Measurements from ENCODE around the gene LIPM. TPM values are rescaled to one million over a fixed set of nuclear protein-coding genes. Genes with fewer than 3 reads are reported as not detected.

Gene LIPM
- total RNA-seq, 1 donor from 2014 or later = not detected

GRCh38 chr10:88830643-88831268, 28.2 kb downstream of the LIPM start:
- H3K36me3 ChIP-seq (ENCODE audit: control insufficient read depth, insufficient read depth, low read length) = no peaks in the 10 kb centered on the region
- no peak for FAIRE-seq
- DNase-seq (ENCODE audit: low read depth) = no peak
- no peak for TF ChIP-seq CTCF (IDR thresholded peaks at IDR 0.05; ENCODE audit: insufficient read depth, low read length, severe bottlenecking)
- H3K4me3 ChIP-seq (ENCODE audit: low read depth, low read length) = no peak overlapping the region
- H3K27me3 ChIP-seq (ENCODE audit: control insufficient read depth, insufficient read depth, low read length) = no peaks in the 10 kb centered on the region

- DNase-seq (ENCODE audit: low read depth) (peak; percentile 25), FAIRE-seq (no peak)
- Histone ChIP-seq H3K36me3 (ENCODE audit: control insufficient read depth, insufficient read depth, low read length) (no peaks in the 10 kb centered on the region), H3K4me3 (ENCODE audit: low read depth, low read length) (no peak overlapping the region), H3K27me3 (ENCODE audit: control insufficient read depth, insufficient read depth, low read length) (no peaks in the 10 kb centered on the region)
- TF ChIP-seq CTCF (IDR thresholded peaks at IDR 0.05; ENCODE audit: insufficient read depth, low read length, severe bottlenecking) = no peak
Measured at GRCh38 chr10:88831709-88832108, 29.2 kb downstream of the LIPM start.

GRCh38 chr10:88832376-88832775, 29.8 kb downstream of the LIPM start:
- no peak overlapping the region for H3K4me3 ChIP-seq (ENCODE audit: low read depth, low read length)
- TF ChIP-seq CTCF (IDR thresholded peaks at IDR 0.05; ENCODE audit: insufficient read depth, low read length, severe bottlenecking) = no peak
- DNase-seq (ENCODE audit: low read depth) (no peak), FAIRE-seq (no peak)
- no peaks in the 10 kb centered on the region for H3K27me3 ChIP-seq (ENCODE audit: control insufficient read depth, insufficient read depth, low read length)
- no peaks in the 10 kb centered on the region for H3K36me3 ChIP-seq (ENCODE audit: control insufficient read depth, insufficient read depth, low read length)

GRCh38 chr10:88833156-88833555, 30.6 kb downstream of the LIPM start:
- no peak overlapping the region for H3K4me3 ChIP-seq (ENCODE audit: low read depth, low read length)
- TF ChIP-seq CTCF (IDR thresholded peaks at IDR 0.05; ENCODE audit: insufficient read depth, low read length, severe bottlenecking) = no peak
- FAIRE-seq = no peak
- DNase-seq (ENCODE audit: low read depth) = no peak
- H3K36me3 ChIP-seq (ENCODE audit: control insufficient read depth, insufficient read depth, low read length) = no peaks in the 10 kb centered on the region
- H3K27me3 ChIP-seq (ENCODE audit: control insufficient read depth, insufficient read depth, low read length) = no peaks in the 10 kb centered on the region

- Histone ChIP-seq H3K4me3 (ENCODE audit: low read depth, low read length) (no peak overlapping the region), H3K27me3 (ENCODE audit: control insufficient read depth, insufficient read depth, low read length) (no peaks in the 10 kb centered on the region), H3K36me3 (ENCODE audit: control insufficient read depth, insufficient read depth, low read length) (no peaks in the 10 kb centered on the region)
- no peak for TF ChIP-seq CTCF (IDR thresholded peaks at IDR 0.05; ENCODE audit: insufficient read depth, low read length, severe bottlenecking)
- DNase-seq (ENCODE audit: low read depth) = no peak
- no peak for FAIRE-seq
Measured at GRCh38 chr10:88833723-88834122, 31.2 kb downstream of the LIPM start.

Data from bronchial epithelial cell (primary cell).